ENCODE measurements around the gene DND1.

- TF ChIP-seq POLR2AphosphoS5 (IDR thresholded peaks at IDR 0.05; ENCODE audit: low read depth, low read length) (no peak), TCF7L2 (IDR thresholded peaks at IDR 0.05; ENCODE audit: low read depth, low read length) (no peak), SIN3A (IDR thresholded peaks at IDR 0.05; ENCODE audit: borderline replicate concordance, insufficient read depth, low read depth, low read length) (no peak)
- TF ChIP-seq, protein P1, sequence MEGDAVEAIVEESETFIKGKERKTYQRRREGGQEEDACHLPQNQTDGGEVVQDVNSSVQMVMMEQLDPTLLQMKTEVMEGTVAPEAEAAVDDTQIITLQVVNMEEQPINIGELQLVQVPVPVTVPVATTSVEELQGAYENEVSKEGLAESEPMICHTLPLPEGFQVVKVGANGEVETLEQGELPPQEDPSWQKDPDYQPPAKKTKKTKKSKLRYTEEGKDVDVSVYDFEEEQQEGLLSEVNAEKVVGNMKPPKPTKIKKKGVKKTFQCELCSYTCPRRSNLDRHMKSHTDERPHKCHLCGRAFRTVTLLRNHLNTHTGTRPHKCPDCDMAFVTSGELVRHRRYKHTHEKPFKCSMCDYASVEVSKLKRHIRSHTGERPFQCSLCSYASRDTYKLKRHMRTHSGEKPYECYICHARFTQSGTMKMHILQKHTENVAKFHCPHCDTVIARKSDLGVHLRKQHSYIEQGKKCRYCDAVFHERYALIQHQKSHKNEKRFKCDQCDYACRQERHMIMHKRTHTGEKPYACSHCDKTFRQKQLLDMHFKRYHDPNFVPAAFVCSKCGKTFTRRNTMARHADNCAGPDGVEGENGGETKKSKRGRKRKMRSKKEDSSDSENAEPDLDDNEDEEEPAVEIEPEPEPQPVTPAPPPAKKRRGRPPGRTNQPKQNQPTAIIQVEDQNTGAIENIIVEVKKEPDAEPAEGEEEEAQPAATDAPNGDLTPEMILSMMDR (IDR thresholded peaks at IDR 0.05): peak; percentile 19; the same call in 1 of the 2 replicates
- TF ChIP-seq, protein P2, sequence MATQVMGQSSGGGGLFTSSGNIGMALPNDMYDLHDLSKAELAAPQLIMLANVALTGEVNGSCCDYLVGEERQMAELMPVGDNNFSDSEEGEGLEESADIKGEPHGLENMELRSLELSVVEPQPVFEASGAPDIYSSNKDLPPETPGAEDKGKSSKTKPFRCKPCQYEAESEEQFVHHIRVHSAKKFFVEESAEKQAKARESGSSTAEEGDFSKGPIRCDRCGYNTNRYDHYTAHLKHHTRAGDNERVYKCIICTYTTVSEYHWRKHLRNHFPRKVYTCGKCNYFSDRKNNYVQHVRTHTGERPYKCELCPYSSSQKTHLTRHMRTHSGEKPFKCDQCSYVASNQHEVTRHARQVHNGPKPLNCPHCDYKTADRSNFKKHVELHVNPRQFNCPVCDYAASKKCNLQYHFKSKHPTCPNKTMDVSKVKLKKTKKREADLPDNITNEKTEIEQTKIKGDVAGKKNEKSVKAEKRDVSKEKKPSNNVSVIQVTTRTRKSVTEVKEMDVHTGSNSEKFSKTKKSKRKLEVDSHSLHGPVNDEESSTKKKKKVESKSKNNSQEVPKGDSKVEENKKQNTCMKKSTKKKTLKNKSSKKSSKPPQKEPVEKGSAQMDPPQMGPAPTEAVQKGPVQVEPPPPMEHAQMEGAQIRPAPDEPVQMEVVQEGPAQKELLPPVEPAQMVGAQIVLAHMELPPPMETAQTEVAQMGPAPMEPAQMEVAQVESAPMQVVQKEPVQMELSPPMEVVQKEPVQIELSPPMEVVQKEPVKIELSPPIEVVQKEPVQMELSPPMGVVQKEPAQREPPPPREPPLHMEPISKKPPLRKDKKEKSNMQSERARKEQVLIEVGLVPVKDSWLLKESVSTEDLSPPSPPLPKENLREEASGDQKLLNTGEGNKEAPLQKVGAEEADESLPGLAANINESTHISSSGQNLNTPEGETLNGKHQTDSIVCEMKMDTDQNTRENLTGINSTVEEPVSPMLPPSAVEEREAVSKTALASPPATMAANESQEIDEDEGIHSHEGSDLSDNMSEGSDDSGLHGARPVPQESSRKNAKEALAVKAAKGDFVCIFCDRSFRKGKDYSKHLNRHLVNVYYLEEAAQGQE (IDR thresholded peaks at IDR 0.05; ENCODE audit: insufficient read depth in 1 of 2, low read depth in 2 of 2, low read length in 1 of 2): no peak
These were observed 40.3 kb downstream of the DND1 start, which contains the start of gene CD14 for GRCh38 chr5:140633021-140633471.
